WI38 (cell line): ENCODE measurements around the gene ERFE.

Source experiments
- H3K4me3 ChIP-seq: 2 replicates; pipeline ENCODE4 v1.5.1; 2011; ENCODE audit warnings: low read depth, mild to moderate bottlenecking, control low read depth, low read length
- TF ChIP-seq, protein P1 (sequence below): IDR thresholded peaks from 2 replicates; pipeline ENCODE4 v1.5.1; 2012; ENCODE audit warnings: low read depth, mild to moderate bottlenecking, control low read depth, low read length

ERFE gene

DNA sequence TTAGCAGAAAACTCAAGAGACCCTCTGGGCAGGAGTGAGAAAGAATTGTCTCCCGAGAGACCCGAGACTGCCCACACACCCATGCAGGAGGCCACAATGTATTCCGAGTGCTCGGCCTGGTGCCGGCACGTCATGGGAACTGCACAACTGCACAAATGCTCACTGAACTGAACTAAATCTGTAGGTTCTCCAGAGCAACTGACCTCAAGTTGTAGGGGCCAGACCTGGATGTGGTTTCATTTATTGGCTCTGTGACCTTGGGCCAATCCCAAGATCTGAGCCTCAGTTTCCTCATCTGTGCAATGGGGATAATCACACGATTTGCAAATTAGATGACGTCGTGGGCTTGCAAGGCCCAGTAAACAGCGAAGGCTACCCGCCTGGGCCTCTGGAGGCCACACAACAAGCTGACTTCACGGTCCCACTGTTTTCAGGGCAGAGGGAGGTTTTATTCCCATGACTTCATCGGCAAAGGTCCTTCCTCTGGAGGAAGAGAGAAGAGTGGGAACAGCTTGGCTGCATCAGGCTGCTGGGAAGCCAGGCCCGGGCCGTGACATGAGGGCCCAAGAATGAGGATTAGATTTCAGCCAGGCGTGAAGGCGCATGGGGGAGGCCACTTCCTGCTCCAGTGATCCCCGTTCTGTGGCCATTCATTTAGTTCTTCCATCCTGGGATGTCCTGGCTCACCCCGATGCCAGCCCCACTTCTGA, 3.6 kb upstream of the ERFE start:
- no peak overlapping the region for H3K4me3 ChIP-seq

DNA sequence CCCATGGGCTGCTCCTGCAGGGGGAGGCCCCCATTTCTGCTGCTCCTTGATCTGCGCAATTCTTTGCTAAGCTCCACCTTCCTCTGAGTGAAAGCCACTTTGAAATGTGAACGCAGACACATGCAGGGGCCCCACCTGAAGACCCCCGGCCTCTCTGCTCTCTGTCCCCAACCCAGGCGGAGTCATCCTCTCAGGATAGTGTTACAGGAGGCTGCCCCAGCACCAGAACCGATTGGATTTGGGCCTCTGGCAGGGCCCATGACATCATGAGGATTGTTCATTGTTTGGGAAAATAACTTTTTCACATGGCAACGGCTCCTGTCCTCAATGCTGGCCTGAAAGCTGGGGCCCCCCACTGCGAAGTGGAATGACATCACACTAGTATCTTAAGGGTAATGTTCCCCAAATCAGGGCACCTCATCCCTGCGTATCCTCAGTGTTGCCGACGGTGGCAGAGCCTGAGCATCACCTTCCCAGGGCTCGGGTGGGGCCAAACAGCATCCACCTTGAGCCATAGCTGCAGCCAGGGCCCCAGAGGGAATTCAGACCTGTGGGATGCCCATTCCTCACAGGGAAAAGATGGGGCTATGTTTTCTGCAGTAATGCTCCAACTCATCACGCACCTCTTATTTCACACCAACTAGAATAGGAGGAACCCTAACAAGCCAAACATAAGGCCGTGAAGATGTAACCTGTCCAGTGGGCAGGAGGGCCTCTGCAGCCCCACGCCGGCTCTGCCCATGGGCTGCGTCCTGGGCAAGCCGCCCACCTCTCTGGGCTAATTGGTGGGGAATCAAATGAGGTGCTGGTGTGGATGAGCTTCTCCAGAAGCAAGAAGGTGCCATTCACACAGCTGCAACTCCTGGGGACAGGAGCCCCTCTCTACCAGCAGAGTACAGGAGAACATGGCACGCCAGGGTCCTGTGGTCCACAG, 2.7 kb upstream of the ERFE start:
- TF ChIP-seq, protein P1, sequence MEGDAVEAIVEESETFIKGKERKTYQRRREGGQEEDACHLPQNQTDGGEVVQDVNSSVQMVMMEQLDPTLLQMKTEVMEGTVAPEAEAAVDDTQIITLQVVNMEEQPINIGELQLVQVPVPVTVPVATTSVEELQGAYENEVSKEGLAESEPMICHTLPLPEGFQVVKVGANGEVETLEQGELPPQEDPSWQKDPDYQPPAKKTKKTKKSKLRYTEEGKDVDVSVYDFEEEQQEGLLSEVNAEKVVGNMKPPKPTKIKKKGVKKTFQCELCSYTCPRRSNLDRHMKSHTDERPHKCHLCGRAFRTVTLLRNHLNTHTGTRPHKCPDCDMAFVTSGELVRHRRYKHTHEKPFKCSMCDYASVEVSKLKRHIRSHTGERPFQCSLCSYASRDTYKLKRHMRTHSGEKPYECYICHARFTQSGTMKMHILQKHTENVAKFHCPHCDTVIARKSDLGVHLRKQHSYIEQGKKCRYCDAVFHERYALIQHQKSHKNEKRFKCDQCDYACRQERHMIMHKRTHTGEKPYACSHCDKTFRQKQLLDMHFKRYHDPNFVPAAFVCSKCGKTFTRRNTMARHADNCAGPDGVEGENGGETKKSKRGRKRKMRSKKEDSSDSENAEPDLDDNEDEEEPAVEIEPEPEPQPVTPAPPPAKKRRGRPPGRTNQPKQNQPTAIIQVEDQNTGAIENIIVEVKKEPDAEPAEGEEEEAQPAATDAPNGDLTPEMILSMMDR = no peak

More for the DNA sequence above, 3.6 kb upstream of the ERFE start:
- TF ChIP-seq, protein P1 = no peak

DNA sequence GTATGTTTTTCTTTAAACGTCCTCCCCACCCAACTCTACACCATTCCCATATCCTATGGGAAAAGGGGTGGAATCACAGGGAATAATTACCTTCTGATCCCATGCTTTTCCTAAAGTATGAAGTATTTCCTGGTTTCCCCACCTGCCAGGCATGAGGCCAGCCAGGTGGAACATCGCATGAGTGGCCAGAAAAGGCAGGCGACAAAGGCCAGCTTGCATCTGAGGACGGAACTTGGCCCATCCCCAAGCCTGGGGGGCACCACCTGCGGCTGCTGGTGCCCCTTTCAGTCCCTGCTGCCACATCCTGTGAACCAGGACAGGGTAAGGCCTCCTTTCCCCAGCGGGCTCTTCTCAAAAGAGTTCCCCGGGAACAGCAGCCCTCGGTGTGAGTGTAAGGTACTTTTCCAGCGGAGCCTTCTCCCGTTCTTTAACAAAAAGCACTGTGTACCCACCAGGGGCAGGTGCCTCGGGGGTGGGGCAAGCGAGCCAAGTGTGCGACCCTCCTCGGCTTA, 1.2 kb upstream of the ERFE start:
- TF ChIP-seq, protein P1 = no peak
- no peak overlapping the region for H3K4me3 ChIP-seq

More for the DNA sequence above, 2.7 kb upstream of the ERFE start:
- H3K4me3 ChIP-seq = no peak overlapping the region

DNA sequence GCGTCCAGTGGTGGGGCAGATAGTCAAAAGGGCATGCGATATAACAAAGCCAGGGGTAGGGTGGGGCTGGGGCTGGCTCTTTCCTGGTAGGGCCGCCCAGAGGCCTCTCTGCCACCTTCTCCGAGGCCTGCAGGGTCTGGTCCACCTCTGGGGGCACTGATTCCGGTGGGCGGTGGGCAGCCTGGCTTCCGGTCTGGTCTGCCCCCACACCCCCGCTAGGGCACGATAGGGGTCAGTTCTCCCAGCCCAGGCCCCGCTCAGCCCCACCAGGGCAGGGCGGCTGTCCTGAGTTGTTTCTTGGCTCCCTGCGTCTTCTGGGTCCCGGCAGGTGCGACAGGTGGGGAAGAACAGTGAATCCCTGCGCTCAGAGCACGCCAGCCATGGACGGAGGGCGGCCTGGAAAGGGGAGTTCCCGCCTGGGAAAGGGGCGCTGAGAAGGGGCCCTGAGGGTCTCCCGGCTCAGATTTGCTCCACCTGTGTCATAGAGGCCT, 707 bp upstream of the ERFE start:
- H3K4me3 ChIP-seq = no peak overlapping the region
- TF ChIP-seq, protein P1 = no peak

DNA sequence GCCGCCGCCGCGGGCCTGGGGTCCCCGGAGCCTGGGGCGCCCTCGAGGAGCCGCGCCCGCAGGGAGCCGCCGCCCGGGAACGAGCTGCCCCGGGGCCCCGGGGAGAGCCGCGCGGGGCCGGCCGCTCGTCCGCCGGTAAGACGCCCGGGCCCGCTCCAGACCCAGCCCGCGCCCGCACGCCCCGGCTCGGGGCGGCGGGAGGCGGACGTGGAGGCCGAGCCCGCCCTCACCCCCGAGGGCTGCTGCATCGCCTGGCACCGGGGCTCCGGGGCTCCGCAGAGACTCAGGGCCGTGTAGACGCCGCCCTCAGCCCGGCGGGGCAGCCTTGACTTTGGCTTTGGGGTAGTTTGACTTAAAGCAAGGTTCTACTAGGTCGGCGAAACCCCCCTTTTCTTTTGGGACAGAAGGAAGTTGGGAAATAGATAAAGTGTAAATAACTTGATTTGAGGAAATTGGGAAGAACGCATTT, 335 bp downstream of the ERFE start:
- TF ChIP-seq, protein P1 = no peak
- H3K4me3 ChIP-seq = peak overlapping the region; percentile 56

DNA sequence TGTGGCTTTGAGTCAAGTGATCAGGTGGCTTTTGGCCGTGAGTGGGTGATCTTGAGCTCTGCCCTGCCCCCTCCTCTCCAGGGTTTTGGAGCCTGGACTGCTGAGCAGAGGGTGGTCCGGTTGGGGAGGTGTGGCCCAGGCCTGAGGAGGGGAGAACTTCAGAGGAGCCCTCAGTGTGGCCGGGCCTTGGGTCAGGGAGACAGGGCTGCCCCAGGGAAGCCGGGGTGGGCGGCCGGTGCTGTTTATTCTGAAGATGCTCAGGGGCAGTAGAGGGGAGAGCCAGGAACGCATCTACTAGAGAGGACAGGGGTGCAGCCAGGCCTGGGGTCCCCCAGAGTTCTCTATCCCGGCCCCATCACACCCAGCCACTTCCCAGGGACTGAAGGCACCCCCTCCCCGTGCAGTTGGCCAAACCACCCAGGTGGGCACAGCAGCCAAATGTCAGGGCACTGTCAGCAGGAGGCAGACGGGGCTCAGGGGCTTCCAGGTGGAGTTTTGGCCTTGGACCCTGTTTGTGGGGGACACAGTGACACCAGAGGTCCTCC, 963 bp downstream of the ERFE start:
- peak overlapping the region; percentile 56 for H3K4me3 ChIP-seq
- TF ChIP-seq, protein P1 = no peak
